ENCODE results near the gene PEX13.
"Not testable (repeated sequence)": the region's sequence is repeated elsewhere in the genome, so short reads cannot be mapped to it uniquely, and the experiment has no call there.

The PEX13 gene

DNA sequence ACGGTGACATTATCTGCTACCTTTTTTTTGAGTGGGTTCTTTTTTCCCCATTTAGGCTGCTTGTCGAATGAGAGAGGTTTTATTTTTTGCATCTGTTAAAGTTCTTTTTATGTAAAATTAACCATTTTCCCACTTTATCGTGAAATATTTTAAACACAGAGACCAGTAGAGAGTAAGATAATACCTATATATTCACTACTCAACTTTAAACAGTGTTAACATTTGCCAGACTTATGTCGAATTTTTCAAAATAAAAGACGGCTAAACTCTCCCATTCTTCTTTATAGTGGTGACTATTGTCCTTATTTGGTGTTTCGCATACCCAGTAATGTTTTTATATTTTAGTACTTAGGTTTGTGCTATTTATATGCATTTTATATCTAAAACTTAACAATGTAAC is 1.3 kb downstream of the PEX13 start:
- Histone ChIP-seq H3K27me3 (no peaks in the 10 kb centered on the region), H3K4me3 (ENCODE audit: low read depth, low read length) (peak overlapping the region; percentile 94), H3K9me3 (no peaks in the 10 kb centered on the region), H3K4me1 (no peaks in the 10 kb centered on the region), H3K36me3 (no peaks in the 10 kb centered on the region)
- TF ChIP-seq, protein P1, sequence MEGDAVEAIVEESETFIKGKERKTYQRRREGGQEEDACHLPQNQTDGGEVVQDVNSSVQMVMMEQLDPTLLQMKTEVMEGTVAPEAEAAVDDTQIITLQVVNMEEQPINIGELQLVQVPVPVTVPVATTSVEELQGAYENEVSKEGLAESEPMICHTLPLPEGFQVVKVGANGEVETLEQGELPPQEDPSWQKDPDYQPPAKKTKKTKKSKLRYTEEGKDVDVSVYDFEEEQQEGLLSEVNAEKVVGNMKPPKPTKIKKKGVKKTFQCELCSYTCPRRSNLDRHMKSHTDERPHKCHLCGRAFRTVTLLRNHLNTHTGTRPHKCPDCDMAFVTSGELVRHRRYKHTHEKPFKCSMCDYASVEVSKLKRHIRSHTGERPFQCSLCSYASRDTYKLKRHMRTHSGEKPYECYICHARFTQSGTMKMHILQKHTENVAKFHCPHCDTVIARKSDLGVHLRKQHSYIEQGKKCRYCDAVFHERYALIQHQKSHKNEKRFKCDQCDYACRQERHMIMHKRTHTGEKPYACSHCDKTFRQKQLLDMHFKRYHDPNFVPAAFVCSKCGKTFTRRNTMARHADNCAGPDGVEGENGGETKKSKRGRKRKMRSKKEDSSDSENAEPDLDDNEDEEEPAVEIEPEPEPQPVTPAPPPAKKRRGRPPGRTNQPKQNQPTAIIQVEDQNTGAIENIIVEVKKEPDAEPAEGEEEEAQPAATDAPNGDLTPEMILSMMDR (IDR thresholded peaks at IDR 0.05; ENCODE audit: low read depth, low read length): no peak
- DNase-seq: no peak

DNA sequence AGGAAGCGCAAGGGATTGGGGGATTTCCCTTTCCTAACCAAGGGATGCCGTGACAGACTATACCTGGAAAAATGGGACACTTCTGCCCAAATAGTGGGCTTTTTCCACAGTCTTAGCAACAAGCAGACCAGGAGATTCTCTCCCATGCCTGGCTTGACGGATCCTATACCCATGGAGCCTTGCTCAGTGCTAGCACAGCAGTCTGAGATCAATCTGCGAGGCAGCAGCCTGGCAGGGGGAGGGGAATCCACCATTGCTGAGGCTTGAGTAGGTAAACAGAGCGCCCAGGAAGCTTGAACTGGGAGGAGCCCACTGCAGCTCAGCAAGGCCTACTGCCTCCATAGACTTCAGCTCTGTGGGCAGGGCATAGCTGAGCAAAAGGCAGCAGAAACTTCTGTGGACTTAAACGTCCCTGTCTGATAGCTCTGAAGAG is 3.7 kb downstream of the PEX13 start:
- H3K4me3 ChIP-seq (ENCODE audit: low read depth, low read length): no peak overlapping the region
- H3K9me3 ChIP-seq: no peaks in the 10 kb centered on the region
- no peaks in the 10 kb centered on the region for H3K4me1 ChIP-seq
- H3K27me3 ChIP-seq: no peaks in the 10 kb centered on the region
- TF ChIP-seq, protein P1 (IDR thresholded peaks at IDR 0.05; ENCODE audit: low read depth, low read length): no peak
- H3K36me3 ChIP-seq: no peaks in the 10 kb centered on the region
- no peak for DNase-seq

DNA sequence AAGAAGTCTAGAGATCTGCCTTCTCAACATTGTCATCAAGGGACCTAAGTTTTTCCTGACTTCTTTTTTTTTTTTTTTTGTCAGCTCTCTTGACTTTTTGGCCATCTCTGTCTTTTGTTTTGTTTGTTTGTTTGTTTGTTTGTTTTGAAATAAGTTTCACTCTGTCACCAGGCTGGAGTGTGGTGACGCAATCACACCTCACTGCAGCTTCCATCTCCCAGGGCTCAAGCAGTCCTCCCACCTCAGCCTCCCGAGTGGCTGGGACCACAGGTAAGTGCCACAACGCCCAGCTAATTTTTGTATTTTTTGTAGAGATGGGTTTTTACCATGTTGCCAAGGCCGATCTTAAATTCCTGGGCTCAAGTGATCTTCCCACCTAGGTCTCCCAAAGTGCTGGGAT is 6.2 kb downstream of the PEX13 start:
- TF ChIP-seq, protein P1 (IDR thresholded peaks at IDR 0.05; ENCODE audit: low read depth, low read length): no peak
- DNase-seq: no peak
- Histone ChIP-seq H3K27me3 (no peaks in the 10 kb centered on the region), H3K36me3 (no peaks in the 10 kb centered on the region), H3K4me3 (ENCODE audit: low read depth, low read length) (no peak overlapping the region), H3K9me3 (no peaks in the 10 kb centered on the region), H3K4me1 (no peaks in the 10 kb centered on the region)

DNA sequence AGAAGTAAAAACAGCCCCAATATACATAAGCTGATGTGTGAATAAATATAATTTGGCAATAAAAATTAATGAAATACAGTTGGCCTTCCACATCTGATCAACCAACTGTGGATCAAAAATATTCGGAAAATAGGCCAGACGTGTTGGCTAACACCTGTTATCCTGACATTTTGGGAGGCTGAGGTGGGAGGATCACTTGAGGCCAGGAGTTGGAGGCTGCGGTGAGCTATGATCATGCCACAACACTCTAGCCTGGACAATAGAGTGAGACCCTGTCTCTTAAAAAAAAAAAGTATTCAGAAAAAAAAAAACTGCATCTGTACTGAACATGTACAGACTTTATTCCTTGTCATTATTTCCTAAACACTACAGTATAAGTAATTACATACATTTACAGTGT is 12.0 kb downstream of the PEX13 start:
- H3K27me3 ChIP-seq: no peaks in the 10 kb centered on the region
- peaks cover under 1% of the 10 kb centered on the region for H3K36me3 ChIP-seq
- no peak overlapping the region for H3K4me3 ChIP-seq (ENCODE audit: low read depth, low read length)
- H3K4me1 ChIP-seq: no peaks in the 10 kb centered on the region
- no peak for DNase-seq
- TF ChIP-seq, protein P1 (IDR thresholded peaks at IDR 0.05; ENCODE audit: low read depth, low read length): no peak
- H3K9me3 ChIP-seq: no peaks in the 10 kb centered on the region

DNA sequence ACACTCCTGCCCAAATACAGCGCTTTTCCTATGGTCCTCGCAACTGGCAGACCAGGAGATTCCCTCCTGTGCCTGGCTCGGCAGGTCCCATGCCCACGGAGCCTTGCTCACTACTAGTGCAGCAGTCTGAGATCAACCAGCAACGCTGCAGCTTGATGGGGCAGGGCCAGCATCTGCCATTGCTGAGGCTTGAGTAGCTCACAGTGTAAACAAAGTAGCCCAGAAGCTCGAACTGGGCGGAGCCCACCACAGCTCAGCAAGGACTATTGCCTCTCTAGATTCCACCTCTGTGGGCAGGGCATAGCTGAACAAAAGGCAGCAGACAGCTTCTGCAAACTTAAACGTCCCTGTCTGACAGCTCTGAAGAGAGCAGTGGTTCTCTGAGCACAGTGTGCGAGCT is 17.1 kb downstream of the PEX13 start:
- not testable (repeated sequence) for H3K9me3 ChIP-seq; H3K36me3 ChIP-seq; DNase-seq; H3K4me1 ChIP-seq; H3K27me3 ChIP-seq; H3K4me3 ChIP-seq (ENCODE audit: low read depth, low read length)

DNA sequence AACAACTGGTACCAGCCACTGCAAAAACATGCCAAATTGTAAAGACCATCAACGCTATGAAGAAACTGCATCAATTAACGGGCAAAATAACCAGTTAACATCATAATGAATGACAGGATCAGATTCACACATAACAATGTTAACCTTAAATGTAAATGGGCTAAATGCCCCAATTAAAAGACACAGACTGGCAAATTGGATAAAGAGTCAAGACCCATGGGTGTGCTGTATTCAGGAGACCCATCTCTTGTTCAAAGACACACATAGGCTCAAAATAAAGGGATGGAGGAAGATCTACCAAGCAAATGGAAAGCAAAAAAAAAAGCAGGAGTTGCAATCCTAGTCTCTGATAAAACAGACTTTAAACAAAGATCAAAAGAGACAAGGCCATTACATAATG is 19.1 kb downstream of the PEX13 start:
- not testable (repeated sequence) for H3K36me3 ChIP-seq; H3K9me3 ChIP-seq; H3K4me1 ChIP-seq; H3K4me3 ChIP-seq (ENCODE audit: low read depth, low read length); DNase-seq; H3K27me3 ChIP-seq

DNA sequence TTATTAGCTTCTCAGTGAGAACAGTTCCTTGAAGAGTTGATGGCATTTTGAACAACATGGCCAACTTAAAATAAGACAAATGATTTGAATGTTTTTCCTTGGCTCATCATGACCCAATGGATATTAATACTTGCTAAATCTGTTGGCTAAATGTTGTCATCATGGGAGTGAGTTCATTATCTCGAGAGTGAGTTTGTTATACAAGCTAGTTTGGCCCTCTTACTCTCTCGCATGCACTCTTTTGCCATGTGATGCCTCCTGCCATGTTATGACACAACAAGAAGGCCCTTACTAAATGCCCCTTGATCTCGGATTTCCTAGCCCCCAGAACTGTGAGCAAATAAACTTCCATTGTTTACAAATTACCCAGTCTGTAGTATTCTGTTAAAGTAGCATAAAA is 25.3 kb downstream of the PEX13 start:
- TF ChIP-seq, protein P1 (IDR thresholded peaks at IDR 0.05; ENCODE audit: low read depth, low read length): no peak
- Histone ChIP-seq H3K9me3 (no peaks in the 10 kb centered on the region), H3K4me3 (ENCODE audit: low read depth, low read length) (no peak overlapping the region), H3K4me1 (no peaks in the 10 kb centered on the region), H3K27me3 (no peaks in the 10 kb centered on the region), H3K36me3 (no peaks in the 10 kb centered on the region)
- no peak for DNase-seq
